Nephron (organoid): ENCODE data around the gene TWIST1.

Experiments
- H3K27ac Mint-ChIP-seq, 3 experiments: 2 replicates each; pipeline ENCODE4 v1.8.0; 2020; ENCODE audit warnings: mixed read lengths in 3 of 3, mild to moderate bottlenecking in 2 of 3, moderate library complexity in 1 of 3
- H3K27me3 Mint-ChIP-seq: 2 replicates; pipeline ENCODE4 v1.8.0; 2021; ENCODE audit warnings: low read depth, mild to moderate bottlenecking, moderate library complexity, mixed read lengths
- H3K36me3 Mint-ChIP-seq: 2 replicates; pipeline ENCODE4 v1.8.0; 2020; ENCODE audit warnings: low read depth, mixed read lengths
- H3K4me1 Mint-ChIP-seq: 2 replicates; pipeline ENCODE4 v1.8.0; 2020; ENCODE audit warnings: mixed read lengths
- H3K4me3 Mint-ChIP-seq, 3 experiments: 2 replicates each; pipeline ENCODE4 v1.8.0; 2020; ENCODE audit warnings: mild to moderate bottlenecking in 3 of 3, mixed read lengths in 3 of 3, moderate library complexity in 2 of 3
- H3K9me3 Mint-ChIP-seq: 2 replicates; pipeline ENCODE4 v1.8.0; 2020; ENCODE audit warnings: mixed read lengths
- TF ChIP-seq, protein P1 (sequence below), 3 experiments: fragments of 200-600 bp; sonication (generic); IDR thresholded peaks; one replicate each; pipeline ENCODE4 v1.5.0; 2021; ENCODE audit warnings: antibody characterized with exemption in 3 of 3; ENCODE audit not compliant: unreplicated experiment in 3 of 3

TWIST1 gene

DNA sequence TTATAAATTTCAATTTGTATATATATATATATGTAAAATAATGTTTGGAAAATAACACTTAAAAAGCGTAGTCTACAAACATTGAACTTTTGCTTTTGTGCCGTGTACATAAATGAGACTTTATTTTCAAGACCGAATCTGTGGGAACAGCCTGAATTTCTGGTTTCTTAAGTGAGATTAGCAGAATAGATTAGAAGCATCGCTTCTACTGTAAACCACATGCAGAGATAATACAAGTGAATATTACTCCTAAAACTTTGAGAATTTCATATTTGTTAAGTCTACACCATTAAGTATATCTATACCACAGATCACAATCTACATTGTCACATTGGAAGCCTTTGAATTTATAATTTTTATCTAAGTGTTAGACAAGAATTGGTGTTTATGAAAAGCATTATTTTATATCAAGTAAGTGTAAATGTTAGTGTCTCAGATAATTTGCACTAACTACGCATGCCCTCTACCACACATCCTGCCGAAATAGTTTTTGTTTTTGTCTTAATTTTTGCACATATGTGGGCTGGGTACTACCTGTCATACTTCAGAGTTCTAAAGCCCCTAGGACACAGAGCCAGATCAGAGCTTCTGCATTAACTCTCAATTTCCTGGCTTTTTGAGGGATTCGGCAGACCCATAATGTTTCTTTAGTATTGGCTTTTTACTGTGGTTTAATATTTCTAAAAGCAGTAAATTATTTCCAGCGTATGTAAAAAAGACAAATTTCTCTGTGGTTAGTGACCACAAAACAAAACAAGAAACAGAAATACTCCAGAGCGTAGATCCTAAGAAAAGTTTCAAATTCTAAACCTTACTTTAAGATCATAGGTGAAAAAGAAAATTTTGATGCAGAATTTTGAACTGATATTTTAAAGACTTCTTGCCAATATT, 20.0 kb downstream of the TWIST1 start:
- peaks cover 5% of the 10 kb centered on the region for H3K27me3 Mint-ChIP-seq
- TF ChIP-seq, protein P1, sequence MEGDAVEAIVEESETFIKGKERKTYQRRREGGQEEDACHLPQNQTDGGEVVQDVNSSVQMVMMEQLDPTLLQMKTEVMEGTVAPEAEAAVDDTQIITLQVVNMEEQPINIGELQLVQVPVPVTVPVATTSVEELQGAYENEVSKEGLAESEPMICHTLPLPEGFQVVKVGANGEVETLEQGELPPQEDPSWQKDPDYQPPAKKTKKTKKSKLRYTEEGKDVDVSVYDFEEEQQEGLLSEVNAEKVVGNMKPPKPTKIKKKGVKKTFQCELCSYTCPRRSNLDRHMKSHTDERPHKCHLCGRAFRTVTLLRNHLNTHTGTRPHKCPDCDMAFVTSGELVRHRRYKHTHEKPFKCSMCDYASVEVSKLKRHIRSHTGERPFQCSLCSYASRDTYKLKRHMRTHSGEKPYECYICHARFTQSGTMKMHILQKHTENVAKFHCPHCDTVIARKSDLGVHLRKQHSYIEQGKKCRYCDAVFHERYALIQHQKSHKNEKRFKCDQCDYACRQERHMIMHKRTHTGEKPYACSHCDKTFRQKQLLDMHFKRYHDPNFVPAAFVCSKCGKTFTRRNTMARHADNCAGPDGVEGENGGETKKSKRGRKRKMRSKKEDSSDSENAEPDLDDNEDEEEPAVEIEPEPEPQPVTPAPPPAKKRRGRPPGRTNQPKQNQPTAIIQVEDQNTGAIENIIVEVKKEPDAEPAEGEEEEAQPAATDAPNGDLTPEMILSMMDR (IDR thresholded peaks at IDR 0.05; ENCODE audit: unreplicated experiment in 3 of 3): no peak
- H3K4me3 Mint-ChIP-seq: no peak overlapping the region
- no peaks in the 10 kb centered on the region for H3K4me1 Mint-ChIP-seq
- no peaks in the 10 kb centered on the region for H3K36me3 Mint-ChIP-seq
- H3K9me3 Mint-ChIP-seq: no peaks in the 10 kb centered on the region
- no peak overlapping the region for H3K27ac Mint-ChIP-seq

DNA sequence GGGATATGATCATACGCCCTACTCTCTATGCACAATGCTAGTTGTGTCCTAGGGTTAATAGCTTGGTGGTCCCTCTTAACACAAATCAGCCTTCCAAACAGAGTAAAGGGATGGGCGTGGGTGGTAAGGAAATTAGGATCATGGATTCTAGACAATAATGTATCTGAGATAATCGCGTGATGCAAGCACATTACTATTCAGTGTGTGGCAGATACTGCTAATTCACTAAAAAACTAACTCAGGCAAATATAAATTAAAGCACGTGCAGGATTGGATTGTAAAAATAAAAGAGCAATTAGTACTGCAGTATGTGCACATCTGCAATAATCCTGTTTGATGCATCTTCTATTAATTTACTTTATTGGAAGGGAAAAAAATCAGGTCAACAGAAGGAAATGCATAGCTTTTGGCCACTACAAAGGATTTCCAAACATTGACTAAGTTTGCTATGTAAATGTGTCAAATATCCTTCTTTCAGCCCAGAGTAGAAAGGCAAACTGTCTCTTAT, 22.0 kb downstream of the TWIST1 start:
- Mint-ChIP-seq H3K9me3 (no peaks in the 10 kb centered on the region), H3K4me3 (no peak overlapping the region), H3K36me3 (no peaks in the 10 kb centered on the region), H3K27ac (no peak overlapping the region), H3K4me1 (no peaks in the 10 kb centered on the region), H3K27me3 (peaks cover 4% of the 10 kb centered on the region)
- TF ChIP-seq, protein P1 (IDR thresholded peaks at IDR 0.05; ENCODE audit: unreplicated experiment in 3 of 3): no peak

DNA sequence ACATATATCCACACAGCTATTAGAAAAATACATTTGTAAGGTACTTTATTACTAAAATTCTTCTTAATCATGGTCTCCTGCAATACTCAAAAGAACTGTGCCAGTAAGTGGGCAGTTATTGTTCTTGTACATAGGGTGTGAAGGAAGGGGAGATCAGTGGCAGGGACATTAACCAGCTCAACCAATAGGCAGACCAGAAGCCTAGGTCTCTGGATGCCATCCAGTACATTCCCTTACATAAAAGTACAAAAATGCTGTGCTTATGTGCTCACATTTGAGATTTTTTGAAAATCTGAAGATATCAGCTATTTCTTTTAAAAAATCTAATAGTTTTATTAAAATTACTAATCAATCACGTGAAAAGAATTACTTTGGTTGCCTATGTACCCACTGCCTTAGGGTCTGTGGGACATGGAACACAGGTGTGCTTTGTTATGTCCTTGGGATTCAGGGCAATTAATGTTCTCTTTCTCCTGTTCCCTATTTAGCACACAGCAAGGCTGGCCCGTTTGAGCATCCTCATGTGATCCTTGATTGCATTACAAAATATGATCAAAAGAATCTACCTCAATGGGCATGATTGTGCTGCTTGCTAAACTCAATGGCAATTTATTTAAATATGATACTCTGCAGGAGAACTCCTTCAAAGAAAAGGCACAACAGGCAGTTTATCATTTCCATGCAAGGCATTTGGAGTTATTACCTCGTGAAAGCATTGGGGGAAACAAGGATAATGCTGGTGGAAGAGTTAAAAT, 22.7 kb downstream of the TWIST1 start:
- Mint-ChIP-seq H3K27ac (no peak overlapping the region), H3K9me3 (no peaks in the 10 kb centered on the region), H3K27me3 (peaks cover 4% of the 10 kb centered on the region), H3K4me3 (no peak overlapping the region), H3K4me1 (no peaks in the 10 kb centered on the region), H3K36me3 (no peaks in the 10 kb centered on the region)
- TF ChIP-seq, protein P1 (IDR thresholded peaks at IDR 0.05; ENCODE audit: unreplicated experiment in 3 of 3): no peak

DNA sequence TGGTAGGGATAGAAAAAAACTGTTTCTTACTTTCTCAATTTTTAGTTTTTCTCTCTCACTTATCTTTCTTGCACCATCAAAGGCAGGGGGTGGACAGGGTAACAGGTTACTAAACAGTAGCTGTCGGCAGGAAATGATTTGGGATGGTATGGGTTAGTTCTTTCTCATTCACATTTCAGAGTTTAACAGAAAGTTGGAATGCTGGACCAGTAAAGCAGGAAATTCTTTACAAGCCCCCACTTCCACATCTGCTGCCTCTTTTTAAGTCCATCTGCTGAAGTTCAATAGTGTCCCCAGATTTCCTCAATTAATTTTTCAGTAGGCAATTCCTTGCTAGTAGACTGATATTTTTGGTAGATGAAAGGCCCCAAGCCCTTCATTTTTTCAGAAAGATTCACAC, 23.3 kb downstream of the TWIST1 start:
- H3K27ac Mint-ChIP-seq: no peak overlapping the region
- no peaks in the 10 kb centered on the region for H3K4me1 Mint-ChIP-seq
- H3K9me3 Mint-ChIP-seq: no peaks in the 10 kb centered on the region
- TF ChIP-seq, protein P1 (IDR thresholded peaks at IDR 0.05; ENCODE audit: unreplicated experiment in 3 of 3): no peak
- no peaks in the 10 kb centered on the region for H3K36me3 Mint-ChIP-seq
- no peak overlapping the region for H3K4me3 Mint-ChIP-seq
- H3K27me3 Mint-ChIP-seq: peaks cover 1% of the 10 kb centered on the region

DNA sequence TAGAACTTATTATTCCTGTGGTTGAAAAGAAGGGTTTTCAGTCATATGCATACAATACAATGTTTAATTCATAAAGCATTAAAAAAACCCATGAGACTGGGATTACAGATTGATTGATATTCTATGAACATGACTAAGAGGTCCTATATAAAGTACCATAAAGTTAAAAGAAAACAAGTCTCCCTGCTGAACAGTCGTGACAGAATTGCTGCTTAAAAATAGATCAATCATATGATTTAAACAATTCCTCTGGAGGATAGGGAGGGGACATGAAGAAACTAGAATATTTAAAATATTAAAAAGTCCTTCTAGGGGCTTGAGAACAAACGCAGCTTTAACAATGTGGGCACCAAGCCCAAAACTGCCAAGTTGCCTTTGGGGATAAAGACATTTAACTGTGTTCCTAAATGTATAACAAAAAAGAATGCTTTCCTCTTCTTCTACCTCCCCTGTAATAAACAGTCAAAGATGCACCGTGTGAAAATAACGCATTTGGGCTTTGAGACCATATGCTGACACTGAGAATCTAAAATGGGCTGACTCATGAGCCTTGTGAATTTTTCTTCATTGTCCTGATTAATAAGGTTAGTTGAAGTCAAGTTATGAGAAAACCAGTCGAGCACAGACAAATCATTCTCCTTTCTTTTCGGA, 25.8 kb downstream of the TWIST1 start:
- Mint-ChIP-seq H3K4me1 (no peaks in the 10 kb centered on the region), H3K36me3 (no peaks in the 10 kb centered on the region), H3K27ac (no peak overlapping the region), H3K27me3 (no peaks in the 10 kb centered on the region), H3K4me3 (no peak overlapping the region), H3K9me3 (no peaks in the 10 kb centered on the region)
- TF ChIP-seq, protein P1 (IDR thresholded peaks at IDR 0.05; ENCODE audit: unreplicated experiment in 3 of 3): no peak
